ENCODE results near the gene SMARCD1. TPM values are rescaled to one million over a fixed set of nuclear protein-coding genes. Genes with fewer than 3 reads are reported as not detected.

Gene SMARCD1
- total and polyA plus RNA-seq, 9 of the 15 experiments (the other 6 are each of a cell fraction or from before 2014, with no cell fraction given): 0.86 to 91.7 (median 48.0) TPM

- H3K4me2 ChIP-seq (ENCODE audit: insufficient read depth, low read length): no peak overlapping the region
- H3K4me3 ChIP-seq: no peak overlapping the region
- in situ Hi-C loops (cut with MboI): no loop called here
- no peak overlapping the region for H2AFZ ChIP-seq (ENCODE audit: low read depth, low read length)
- peaks cover 61% of the 10 kb centered on the region for H3K36me3 ChIP-seq (ENCODE audit: control insufficient read depth, insufficient read depth, low read length)
- WGBS (ENCODE audit: insufficient coverage, low coverage, missing lambda C conversion rate): 90% methylated on average over 5 of the region's 5 CpGs
- H3K9me1 ChIP-seq (ENCODE audit: control insufficient read depth, insufficient read depth, low read length): no peaks in the 10 kb centered on the region
- no peak for DNase-seq (ENCODE audit: extremely low read depth in 1 of 4, low spot score in 3 of 4)
- no peaks in the 10 kb centered on the region for H4K20me1 ChIP-seq (replicated peaks; ENCODE audit: control insufficient read depth, insufficient read depth, low read length)
- peaks cover 13 to 14% of the 10 kb centered on the region in 2 experiments for H3K4me1 ChIP-seq (replicated peaks in 1 of 2; ENCODE audit: control insufficient read depth in 2 of 2, insufficient read depth in 2 of 2, low read length in 2 of 2)
- no peak overlapping the region for H3K9ac ChIP-seq (ENCODE audit: insufficient read depth in 1 of 2, low read depth in 2 of 2, low read length in 2 of 2)
- TF ChIP-seq E2F3 (CRISPR knock-in tag; IDR thresholded peaks at IDR 0.05): no peak
- TF ChIP-seq SNIP1 (IDR thresholded peaks at IDR 0.05; ENCODE audit: low read depth): no peak
- no peak for TF ChIP-seq CBFB (CRISPR knock-in tag; IDR thresholded peaks at IDR 0.05)
- TF ChIP-seq ZNF780A (CRISPR knock-in tag; IDR thresholded peaks at IDR 0.05): no peak
- no peak for TF ChIP-seq DPF2 (IDR thresholded peaks at IDR 0.05)
- no peak for TF ChIP-seq PHB (CRISPR knock-in tag; IDR thresholded peaks at IDR 0.05)
- no peak for TF ChIP-seq HMGN3 (IDR thresholded peaks at IDR 0.05; ENCODE audit: borderline replicate concordance, extremely low read depth, insufficient read length, low read depth, low read length)
- TF ChIP-seq ZBTB33 (CRISPR knock-in tag; IDR thresholded peaks at IDR 0.05): no peak
- no peak for TF ChIP-seq CREB5 (CRISPR knock-in tag; IDR thresholded peaks at IDR 0.05)
- TF ChIP-seq KAT7 (CRISPR knock-in tag; IDR thresholded peaks at IDR 0.05; ENCODE audit: borderline replicate concordance): no peak
- TF ChIP-seq CHD4 (IDR thresholded peaks at IDR 0.05; ENCODE audit: insufficient read depth, insufficient replicate concordance, low read depth, low read length, poor library complexity, severe bottlenecking): no peak
- H3K79me2 ChIP-seq (ENCODE audit: control insufficient read depth, insufficient read depth, low read length): no peaks in the 10 kb centered on the region
- intact Hi-C loops (cut with micrococcal nuclease): no loop called here
- TSS peak; percentile 28 for BruUV-seq (replicated peaks)
- ChIA-PET CTCF (ENCODE audit: low intra/inter-chr PET ratio) (no interaction called here), POLR2A (interaction anchor here (1.1 kb wide), 2 partner anchors 10 to 23 kb away, joined by 3 to 5 read pairs; no protein-coding TSS in a partner anchor)
- H3K27me3 ChIP-seq (ENCODE audit: control insufficient read depth in 2 of 2, insufficient read depth in 2 of 2, low read length in 2 of 2): no peaks in the 10 kb centered on the region
- H3K27ac ChIP-seq (ENCODE audit: extremely low read depth, low read depth, low read length): no peak overlapping the region
- no peak for ATAC-seq
- no peak for FAIRE-seq
- no peaks in the 10 kb centered on the region for H3K9me3 ChIP-seq (replicated peaks; ENCODE audit: control insufficient read depth, insufficient read depth, low read depth, low read length)
Observed at GRCh38 chr12:50099302-50100008, 14.3 kb downstream of the SMARCD1 start.

Data from K562 (cell line).